Gastroesophageal sphincter (tissue), 4 donors: ENCODE measurements around the gene QPCTL. TPM values are rescaled to one million over a fixed set of nuclear protein-coding genes. Genes with fewer than 3 reads are reported as not detected.
"Not testable (repeated sequence)": the region's sequence is repeated elsewhere in the genome, so short reads cannot be mapped to it uniquely, and the experiment has no call there.

Source experiments
- ATAC-seq: fragments of 150-250 bp; one replicate; pipeline ENCODE4 v1.9.1; 2016; ENCODE audit warnings: mild to moderate bottlenecking, moderate library complexity
- H3K27ac ChIP-seq, 4 donors: fragments of 200-600 bp; sonication (generic) in 3 of 4; 1 replicate in 3 of 4; 2 replicates in 1 of 4; pipeline ENCODE4 v1.5.1; 2016 to 2019
- H3K27me3 ChIP-seq: fragments of 200-600 bp; sonication (generic); one replicate; pipeline ENCODE4 v1.5.1; 2019
- H3K36me3 ChIP-seq, 2 donors: fragments of 200-600 bp; sonication (generic); one replicate each; pipeline ENCODE4 v1.5.1; 2019; ENCODE audit warnings: control low read depth in 1 of 2
- H3K4me1 ChIP-seq, 3 donors: fragments of 200-600 bp; sonication (generic); 1 replicate in 2 of 3; 2 replicates in 1 of 3; pipeline ENCODE4 v1.5.1; 2016 to 2019; ENCODE audit warnings: control low read depth in 2 of 3
- H3K4me3 ChIP-seq, 2 donors: fragments of 200-600 bp; sonication (generic); one replicate each; pipeline ENCODE4 v1.5.1; 2019; ENCODE audit warnings: mild to moderate bottlenecking in 1 of 2, moderate library complexity in 1 of 2
- H3K9me3 ChIP-seq, 3 donors: fragments of 200-600 bp; sonication (generic); one replicate each; pipeline ENCODE4 v1.5.1; 2017 to 2019; ENCODE audit warnings: control low read depth in 2 of 3
- CTCF ChIP-seq, 4 experiments: fragments of 200-600 bp in 2 of 4; fragments of 450-650 bp in 2 of 4; sonication (generic) in 1 of 4; IDR thresholded peaks; one replicate each; pipeline ENCODE4 v1.5.1; 2017 to 2019; ENCODE audit warnings: antibody characterized with exemption in 4 of 4, mild to moderate bottlenecking in 2 of 4, moderate library complexity in 2 of 4
- EP300 ChIP-seq: sonication (generic); formaldehyde crosslinking; IDR thresholded peaks from one replicate; pipeline ENCODE4 v1.6.1; 2017; ENCODE audit warnings: antibody characterized with exemption, mild to moderate bottlenecking
- POLR2A ChIP-seq, 2 donors: fragments of 450-650 bp; IDR thresholded peaks; one replicate each; pipeline ENCODE4 v1.6.1; 2017; ENCODE audit warnings: antibody characterized with exemption in 2 of 2, mild to moderate bottlenecking in 2 of 2, moderate library complexity in 1 of 2
- POLR2AphosphoS5 ChIP-seq: sonication (generic); formaldehyde crosslinking; IDR thresholded peaks from one replicate; pipeline ENCODE4 v1.6.1; 2017; ENCODE audit warnings: antibody characterized with exemption
- WGBS, 2 donors: methylation state at CpG; one replicate each; pipeline ENCODE4 v1.1.5; 2018; ENCODE audit warnings: low coverage in 1 of 2; 5-methylcytosine and 5-hydroxymethylcytosine counted together
- small RNA-seq, 4 donors: library from RNA; depleted of rRNA; stranded (forward); fragments of <200 nt; gene quantifications; one replicate each; pipeline ENCODE3, GENCODE V24; 2016
- total RNA-seq, 4 donors: library from RNA; depleted of rRNA; stranded (reverse); fragments of >200 nt; gene quantifications; one replicate each; pipeline ENCODE4 v1.1.0, GENCODE V29; 2016

QPCTL gene
- total RNA-seq, 4 donors from 2014 or later, result 2.7 to 6.6 (median 4.2) TPM

GRCh38 chr19:45746866-45747265 is 54.4 kb downstream of the QPCTL start:
- ATAC-seq, result no peak
- 63% methylated on average over 2 of the region's 5 CpGs; no CpG with 5 or more reads in 1 of the 2 donors for WGBS, 2 donors
- H3K27ac ChIP-seq, result no peak overlapping the region
- H3K4me1 ChIP-seq, result peaks cover 0 to 17% (median 0%) of the 10 kb centered on the region in 3 donors
- no peaks in the 10 kb centered on the region for H3K36me3 ChIP-seq
- H3K4me3 ChIP-seq, result no peak overlapping the region
- TF ChIP-seq POLR2A (IDR thresholded peaks at IDR 0.05) (no peak), POLR2AphosphoS5 (no peak), CTCF (IDR thresholded peaks at IDR 0.05) (no peak), EP300 (no peak)
- H3K9me3 ChIP-seq, result no peaks in the 10 kb centered on the region
- H3K27me3 ChIP-seq, result no peaks in the 10 kb centered on the region

GRCh38 chr19:45747513-45747912 is 55.0 kb downstream of the QPCTL start:
- no peaks in the 10 kb centered on the region for H3K9me3 ChIP-seq
- H3K27me3 ChIP-seq, result no peaks in the 10 kb centered on the region
- peaks cover 0 to 11% (median 0%) of the 10 kb centered on the region in 3 donors for H3K4me1 ChIP-seq
- H3K36me3 ChIP-seq, result no peaks in the 10 kb centered on the region
- WGBS, 2 donors, result 71 to 100% methylated on average over 1 to 5 of the region's 5 CpGs
- TF ChIP-seq POLR2A (IDR thresholded peaks at IDR 0.05), result no peak
- TF ChIP-seq POLR2AphosphoS5, result no peak
- TF ChIP-seq EP300, result no peak
- no peak for TF ChIP-seq CTCF (IDR thresholded peaks at IDR 0.05)
- ATAC-seq, result no peak
- no peak overlapping the region for H3K27ac ChIP-seq
- no peak overlapping the region for H3K4me3 ChIP-seq

DNA sequence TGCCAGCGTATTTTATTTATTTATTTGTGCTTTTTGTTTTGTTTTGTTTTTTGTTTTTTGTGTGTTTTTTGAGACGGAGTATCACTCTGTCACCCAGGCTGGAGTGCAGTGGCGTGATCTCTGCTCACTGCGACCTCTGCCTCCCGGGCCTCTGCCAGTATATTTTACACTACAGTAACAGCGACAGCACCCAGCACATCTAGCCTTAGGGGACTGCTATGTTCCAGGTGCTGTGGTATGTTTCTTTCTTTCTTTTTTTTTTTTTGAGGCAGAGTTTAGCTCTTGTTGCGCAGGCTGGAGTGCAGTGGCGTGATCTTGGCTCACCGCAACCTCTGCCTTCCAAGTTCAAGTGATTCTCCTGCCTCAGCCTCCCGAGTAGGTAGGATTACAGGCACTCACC is 59.0 kb downstream of the QPCTL start:
- WGBS, 2 donors, result 79 to 85% methylated on average over 3 to 10 of the region's 10 CpGs
- H3K27me3 ChIP-seq, H3K4me3 ChIP-seq, H3K27ac ChIP-seq, H3K9me3 ChIP-seq, H3K4me1 ChIP-seq, ATAC-seq, H3K36me3 ChIP-seq: not testable (repeated sequence)

DNA sequence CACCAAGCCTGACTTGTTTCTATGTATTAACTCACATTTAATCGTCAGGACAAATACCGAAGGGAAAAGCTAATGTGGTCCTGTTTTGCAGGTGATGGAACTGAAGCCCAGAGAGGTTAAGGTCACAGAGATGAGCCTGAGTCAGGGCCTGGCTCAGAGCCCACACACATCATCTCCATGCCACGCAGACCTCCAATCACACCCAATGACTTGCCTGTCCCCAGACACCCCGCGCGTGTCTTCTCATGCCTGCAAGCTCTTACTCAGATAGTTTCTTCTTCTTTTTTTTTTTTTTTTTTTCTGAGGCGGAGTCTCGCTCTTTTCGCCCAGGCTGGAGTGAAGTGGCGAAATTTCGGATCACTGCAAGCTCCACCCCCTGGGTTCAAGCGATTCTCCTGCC is 60.2 kb downstream of the QPCTL start:
- H3K4me1 ChIP-seq, result no peaks in the 10 kb centered on the region
- H3K4me3 ChIP-seq, result no peak overlapping the region
- no peak overlapping the region for H3K27ac ChIP-seq
- no peaks in the 10 kb centered on the region for H3K36me3 ChIP-seq
- no peaks in the 10 kb centered on the region for H3K27me3 ChIP-seq
- 83% methylated on average over 5 of the region's 12 CpGs; no CpG with 5 or more reads in 1 of the 2 donors for WGBS, 2 donors
- TF ChIP-seq EP300 (no peak), POLR2AphosphoS5 (no peak), POLR2A (IDR thresholded peaks at IDR 0.05) (no peak), CTCF (IDR thresholded peaks at IDR 0.05) (no peak)
- no peaks in the 10 kb centered on the region for H3K9me3 ChIP-seq
- no peak for ATAC-seq

GRCh38 chr19:45753548-45753947 is 61.1 kb downstream of the QPCTL start:
- TF ChIP-seq POLR2A (IDR thresholded peaks at IDR 0.05) (no peak), CTCF (IDR thresholded peaks at IDR 0.05) (no peak), EP300 (no peak), POLR2AphosphoS5 (no peak)
- H3K27me3 ChIP-seq, result no peaks in the 10 kb centered on the region

More at GRCh38 chr19:45753548-45753947, 61.1 kb downstream of the QPCTL start:
- Histone ChIP-seq H3K4me3 (no peak overlapping the region), H3K36me3 (no peaks in the 10 kb centered on the region), H3K9me3 (no peaks in the 10 kb centered on the region), H3K27ac (no peak overlapping the region), H3K4me1 (no peaks in the 10 kb centered on the region)
- 73% methylated on average over 2 of the region's 6 CpGs; no CpG with 5 or more reads in 1 of the 2 donors for WGBS, 2 donors
- no peak for ATAC-seq

Small RNA genes lying within 50 kb of the gene (small RNA-seq; reads per million reads assigned to genes)
- 0 to 0.13 (median 0) reads per million in 4 donors for gene MIR642A
- 0 to 0.09 (median 0) reads per million in 4 donors for gene RN7SL836P

Other genes with a start within 250 kb of the QPCTL start
- gene FOSB, start 224.7 kb upstream of the QPCTL start, total RNA-seq, result 10 to 100 TPM in 2 of 4 donors, 1 to 10 TPM in 2; 1.9 to 38.0 (median 15.6) TPM
- gene RTN2, start 195.6 kb upstream of the QPCTL start, total RNA-seq, result 10 to 100 TPM; 11.0 to 19.6 (median 15.3) TPM
- gene PPM1N, start 194.2 kb upstream of the QPCTL start, total RNA-seq, result 1 to 10 TPM in 3 of 4 donors, under 1 TPM in 1; 0.96 to 3.2 (median 2.1) TPM
- gene VASP, start 185.2 kb upstream of the QPCTL start, total RNA-seq, result 100 to 1,000 TPM; 140 to 246 (median 167) TPM
- gene OPA3, start 107.9 kb upstream of the QPCTL start, total RNA-seq, result 10 to 100 TPM in 3 of 4 donors, 1 to 10 TPM in 1; 5.7 to 14.9 (median 11.6) TPM
- 1 to 10 TPM in 3 of 4 donors, under 1 TPM in 1; 0.62 to 4.4 (median 2.8) TPM for gene GPR4, start 90.5 kb upstream of the QPCTL start, total RNA-seq
- 10 to 100 TPM; 18.3 to 29.2 (median 18.9) TPM for gene EML2, start 53.3 kb upstream of the QPCTL start, total RNA-seq
- under 1 TPM in 1 of 4 donors, not detected in 3; 0.54 TPM for gene GIPR, start 24.4 kb upstream of the QPCTL start, total RNA-seq
- gene SNRPD2, start 713 bp upstream of the QPCTL start, total RNA-seq, result 100 to 1,000 TPM; 113 to 201 (median 152) TPM
- 10 to 100 TPM; 12.1 to 20.5 (median 14.9) TPM for gene FBXO46, start 38.2 kb downstream of the QPCTL start, total RNA-seq
- gene MEIOSIN, start 40.8 kb downstream of the QPCTL start, total RNA-seq, result not detected
- gene SIX5, start 76.6 kb downstream of the QPCTL start, total RNA-seq, result 10 to 100 TPM; 13.2 to 33.1 (median 23.7) TPM
- 100 to 1,000 TPM; 223 to 464 (median 330) TPM for gene DMPK, start 89.8 kb downstream of the QPCTL start, total RNA-seq
- 10 to 100 TPM; 41.5 to 75.5 (median 59.4) TPM for gene DMWD, start 100.2 kb downstream of the QPCTL start, total RNA-seq
- gene RSPH6A, start 122.6 kb downstream of the QPCTL start, total RNA-seq, result under 1 TPM in 1 of 4 donors, not detected in 3; 0.23 TPM
- gene SYMPK, start 170.5 kb downstream of the QPCTL start, total RNA-seq, result 10 to 100 TPM; 25.5 to 35.6 (median 30.8) TPM
- under 1 TPM in 1 of 4 donors, not detected in 3; 0.42 TPM for gene FOXA3, start 171.7 kb downstream of the QPCTL start, total RNA-seq
- gene IRF2BP1, start 193.5 kb downstream of the QPCTL start, total RNA-seq, result 10 to 100 TPM; 25.2 to 53.3 (median 36.2) TPM
- gene MYPOP, start 209.9 kb downstream of the QPCTL start, total RNA-seq, result 1 to 10 TPM; 1.3 to 4.6 (median 2.8) TPM
- gene NANOS2, start 222.1 kb downstream of the QPCTL start, total RNA-seq, result not detected